GM12891 (cell line): ENCODE measurements around the gene COMT.

Experiments used
- POLR2A ChIP-seq: IDR thresholded peaks from 2 replicates; pipeline ENCODE4 v1.6.1; 2011; ENCODE audit warnings: low read depth, low read length, control low read depth
- TAF1 ChIP-seq: IDR thresholded peaks from 2 replicates; pipeline ENCODE4 v1.6.1; 2011; ENCODE audit warnings: low read depth, low read length, control low read depth

DNA sequence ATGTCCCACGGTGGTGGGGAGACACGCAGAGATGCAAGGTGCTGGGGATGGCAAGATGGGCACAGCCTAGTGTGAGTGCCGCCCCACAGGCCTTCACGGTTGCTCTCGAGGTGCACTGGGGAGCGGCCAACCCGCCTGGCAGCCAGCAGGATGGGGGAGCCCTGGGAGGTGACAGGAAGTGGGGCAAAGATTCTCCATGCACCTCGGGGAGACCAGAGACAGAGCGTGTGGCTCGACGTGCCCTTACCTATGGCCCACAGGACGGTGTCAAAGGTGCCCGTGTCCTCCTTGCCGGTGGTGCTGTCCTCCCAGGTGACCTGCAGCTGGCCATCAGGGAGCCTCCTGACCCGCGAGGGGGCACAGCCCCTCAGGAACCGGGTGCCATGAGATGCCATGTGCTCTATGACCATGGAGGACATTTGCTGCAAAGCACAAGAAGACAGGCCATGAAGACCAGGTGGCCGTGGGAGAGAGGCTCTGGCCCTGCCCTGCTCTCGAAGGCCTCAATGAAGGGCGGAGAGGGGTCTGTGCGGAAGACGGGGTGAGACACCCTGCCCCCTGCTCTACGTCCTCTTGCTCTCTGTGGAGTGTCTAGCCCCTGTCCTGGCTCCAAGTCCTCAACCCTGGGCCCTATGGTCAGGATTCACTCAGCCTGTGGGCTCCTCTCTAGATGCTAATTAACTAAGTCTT is 46.3 kb upstream of the COMT start:
- TF ChIP-seq POLR2A (no peak), TAF1 (no peak)
